GM19468 (cell line): ENCODE results near the gene UBE4B.
"Not testable (repeated sequence)": the region's sequence is repeated elsewhere in the genome, so short reads cannot be mapped to it uniquely, and the experiment has no call there.

ENCODE experiments used
- ATAC-seq: cut with Tn5 transposase; IDR thresholded peaks from one replicate; pipeline ENCODE4 v1.9.1; 2021; ENCODE audit warnings: mild to moderate bottlenecking, moderate library complexity, moderate number of reproducible peaks; ENCODE audit not compliant: unreplicated experiment; ENCODE audit errors: extremely low read depth

Gene UBE4B

DNA sequence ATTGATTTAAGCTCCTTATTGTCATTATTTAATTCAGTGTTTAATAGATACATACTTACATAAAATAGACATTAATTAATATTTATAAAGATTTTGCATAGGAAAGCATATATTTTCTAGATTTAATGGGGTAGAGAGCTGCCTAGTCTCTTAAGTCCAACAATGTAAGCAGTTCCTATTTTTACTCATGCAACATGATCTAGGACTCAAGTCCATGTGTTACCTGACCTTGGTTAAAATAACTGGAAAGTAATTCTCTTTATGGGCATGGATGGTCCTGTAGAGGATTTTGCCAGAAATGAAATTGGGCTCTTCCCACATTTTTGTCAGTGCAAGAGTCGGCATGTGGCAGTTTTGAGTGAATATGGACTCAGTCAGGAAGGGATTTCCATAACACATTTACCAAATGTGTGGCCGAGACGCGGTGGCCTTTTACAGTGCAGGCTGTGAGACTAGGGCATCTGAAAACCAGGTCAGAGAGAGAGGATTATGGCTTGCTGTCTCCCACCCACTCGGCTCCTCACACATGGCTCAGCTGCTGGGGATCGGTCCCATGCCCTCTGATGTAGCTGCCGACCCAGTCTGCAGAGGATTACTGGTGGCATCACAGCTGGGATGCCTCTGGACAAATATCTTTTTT, 171.4 kb downstream of the UBE4B start:
- ATAC-seq = no peak

DNA sequence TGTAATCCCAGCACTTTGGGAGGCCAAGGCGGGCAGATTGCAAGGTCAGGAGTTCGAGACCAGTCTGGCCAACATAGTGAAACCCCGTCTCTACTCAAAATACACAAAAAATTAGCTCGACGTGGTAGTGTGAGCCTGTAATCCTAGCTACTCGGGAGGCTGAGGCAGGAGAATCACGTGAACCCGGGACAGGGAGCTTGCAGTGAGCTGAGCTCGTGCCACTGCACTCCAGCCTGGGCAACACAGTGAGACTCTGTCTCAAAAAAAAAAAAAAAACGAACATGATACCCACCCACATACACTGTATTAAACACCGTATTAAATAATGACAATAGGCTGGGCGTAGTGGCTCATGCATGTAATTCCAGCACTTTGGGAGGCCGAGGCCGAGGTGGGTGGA, 172.4 kb downstream of the UBE4B start:
- ATAC-seq = not testable (repeated sequence)

DNA sequence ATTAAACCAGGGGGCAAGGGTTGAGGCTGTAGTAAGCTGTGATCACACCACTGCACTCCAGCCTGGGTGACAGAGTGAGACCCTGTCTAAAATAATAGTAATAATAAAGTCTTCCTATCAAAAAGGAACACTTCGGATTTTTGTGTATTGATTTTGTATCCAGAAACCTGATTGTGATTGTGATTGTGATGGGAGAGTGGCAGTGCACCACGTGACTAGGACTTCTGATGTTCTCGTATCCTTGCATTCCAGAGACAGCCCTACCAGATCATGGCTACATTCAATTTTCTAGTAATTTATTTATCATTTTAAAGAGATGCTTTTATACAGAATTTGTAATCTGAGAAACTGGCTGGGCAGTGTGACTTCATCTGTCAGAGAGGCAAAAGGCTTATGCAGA, 175.1 kb downstream of the UBE4B start:
- no peak for ATAC-seq

DNA sequence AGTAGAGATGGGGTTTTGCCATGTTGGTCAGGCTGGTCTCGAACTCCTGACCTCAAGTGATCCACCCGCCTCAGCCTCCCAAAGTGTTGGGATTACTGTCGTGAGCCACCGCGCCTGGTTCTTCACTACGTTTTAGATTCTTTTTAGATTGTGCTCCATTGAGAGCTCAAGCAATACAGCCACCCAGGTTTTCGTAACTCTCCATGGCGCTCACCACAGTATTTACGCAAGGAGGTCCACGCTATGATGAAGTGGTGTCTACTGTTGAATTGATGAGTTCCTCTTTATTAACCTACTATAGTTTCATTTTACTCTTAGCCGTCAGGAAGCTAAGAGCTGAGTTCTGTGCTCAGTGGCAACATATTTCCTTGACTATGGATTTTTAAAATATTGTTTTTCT, 175.8 kb downstream of the UBE4B start:
- no peak for ATAC-seq

DNA sequence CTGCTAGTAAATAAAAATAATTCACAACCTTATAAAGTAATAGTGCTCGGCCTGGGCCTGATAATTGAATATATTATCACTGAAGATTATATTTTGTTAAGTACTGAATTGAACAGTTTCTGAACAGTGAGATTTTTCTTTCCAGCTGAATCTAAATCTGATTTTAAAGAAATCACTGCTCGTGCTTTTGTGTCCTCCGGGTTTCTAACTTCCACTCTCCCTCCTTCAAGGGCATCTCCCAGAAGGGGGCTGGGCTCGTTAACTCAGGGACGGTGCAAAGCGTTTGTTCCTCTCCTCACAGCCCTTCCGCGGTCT, 176.8 kb downstream of the UBE4B start:
- no peak for ATAC-seq

DNA sequence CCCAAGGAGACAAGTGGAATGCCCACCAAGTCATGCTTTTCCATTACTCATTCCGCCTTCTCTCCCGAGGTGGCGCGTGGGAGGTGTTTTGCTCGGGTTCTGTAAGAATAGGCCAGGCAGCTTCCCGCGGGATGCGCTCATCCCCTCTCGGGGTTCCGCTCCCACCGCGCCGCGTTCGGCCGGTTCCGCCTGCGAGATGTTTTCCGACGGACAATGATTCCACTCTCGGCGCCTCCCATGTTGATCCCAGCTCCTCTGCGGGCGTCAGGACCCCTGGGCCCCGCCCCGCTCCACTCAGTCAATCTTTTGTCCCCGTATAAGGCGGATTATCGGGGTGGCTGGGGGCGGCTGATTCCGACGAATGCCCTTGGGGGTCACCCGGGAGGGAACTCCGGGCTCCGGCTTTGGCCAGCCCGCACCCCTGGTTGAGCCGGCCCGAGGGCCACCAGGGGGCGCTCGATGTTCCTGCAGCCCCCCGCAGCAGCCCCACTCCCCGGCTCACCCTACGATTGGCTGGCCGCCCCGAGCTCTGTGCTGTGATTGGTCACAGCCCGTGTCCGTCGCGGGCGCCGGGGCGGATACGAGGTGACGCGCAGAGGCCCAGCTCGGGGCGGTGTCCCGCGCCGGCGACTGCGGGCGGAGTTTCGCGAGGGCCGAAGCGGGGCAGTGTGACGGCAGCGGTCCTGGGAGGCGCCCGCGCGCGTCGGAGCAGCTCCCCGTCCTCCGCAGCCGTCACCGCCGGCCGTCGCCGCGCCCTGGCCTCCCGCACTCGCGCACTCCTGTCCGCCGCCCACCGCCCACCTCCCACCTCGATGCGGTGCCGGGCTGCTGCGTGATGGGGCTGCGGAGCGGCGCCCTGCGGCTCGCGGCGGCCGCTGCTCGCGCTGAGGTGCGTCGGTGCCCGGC, 177.4 kb downstream of the UBE4B start, which contains the start of gene KIF1B:
Gene KIF1B, plus strand, starts transcription at position 666 of the 906 bp plus-strand sequence. CDS start 21,759 bp downstream, outside the sequence.
- ATAC-seq = peak; percentile 95

DNA sequence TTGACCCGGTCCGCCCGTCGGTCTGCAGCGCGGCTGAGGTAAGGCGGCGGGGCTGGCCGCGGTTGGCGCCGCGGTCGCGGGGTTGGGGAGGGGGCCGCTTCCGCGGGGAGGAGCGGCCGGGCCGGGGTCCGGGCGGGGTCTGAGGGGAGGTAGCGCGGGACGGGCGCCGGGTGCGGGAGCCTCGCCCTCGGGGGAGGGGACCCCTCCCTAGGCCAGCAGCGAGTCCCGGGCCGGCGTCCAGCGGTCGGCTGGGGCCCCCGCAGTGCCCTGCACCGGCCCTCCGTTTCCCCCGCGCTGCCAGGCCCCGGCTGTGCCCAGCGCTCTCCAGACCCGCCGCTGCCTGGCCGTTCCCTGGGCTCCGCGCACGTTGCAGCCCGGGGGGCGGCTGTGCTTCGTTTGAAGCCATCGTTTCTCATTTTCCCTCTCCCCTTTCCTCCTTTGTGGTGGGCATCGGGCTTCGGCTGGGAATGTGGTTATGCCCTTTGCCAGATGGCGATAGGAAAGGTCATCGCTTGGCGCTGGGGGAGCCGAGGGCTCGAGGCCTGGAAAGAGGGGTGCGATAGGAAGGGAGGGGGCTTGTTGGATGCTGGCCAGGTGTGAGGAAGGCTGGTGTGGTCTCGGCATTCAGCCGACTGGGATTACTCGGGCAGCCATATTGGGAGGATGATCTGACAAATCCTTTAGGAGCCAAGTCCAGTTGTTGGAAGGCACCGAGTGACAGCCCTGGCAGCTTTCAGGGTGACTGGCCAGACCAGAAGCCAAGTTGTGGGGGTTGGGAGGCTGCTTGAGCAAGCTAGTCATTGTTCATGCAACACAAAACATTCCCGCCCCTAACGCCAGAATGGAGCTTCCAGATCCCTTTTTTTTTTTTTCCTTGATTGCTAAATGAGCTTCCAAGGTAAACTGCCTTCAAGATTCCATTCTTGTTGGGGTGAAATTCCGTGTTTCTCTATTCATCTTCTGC, 178.4 kb downstream of the UBE4B start:
- ATAC-seq = no peak

DNA sequence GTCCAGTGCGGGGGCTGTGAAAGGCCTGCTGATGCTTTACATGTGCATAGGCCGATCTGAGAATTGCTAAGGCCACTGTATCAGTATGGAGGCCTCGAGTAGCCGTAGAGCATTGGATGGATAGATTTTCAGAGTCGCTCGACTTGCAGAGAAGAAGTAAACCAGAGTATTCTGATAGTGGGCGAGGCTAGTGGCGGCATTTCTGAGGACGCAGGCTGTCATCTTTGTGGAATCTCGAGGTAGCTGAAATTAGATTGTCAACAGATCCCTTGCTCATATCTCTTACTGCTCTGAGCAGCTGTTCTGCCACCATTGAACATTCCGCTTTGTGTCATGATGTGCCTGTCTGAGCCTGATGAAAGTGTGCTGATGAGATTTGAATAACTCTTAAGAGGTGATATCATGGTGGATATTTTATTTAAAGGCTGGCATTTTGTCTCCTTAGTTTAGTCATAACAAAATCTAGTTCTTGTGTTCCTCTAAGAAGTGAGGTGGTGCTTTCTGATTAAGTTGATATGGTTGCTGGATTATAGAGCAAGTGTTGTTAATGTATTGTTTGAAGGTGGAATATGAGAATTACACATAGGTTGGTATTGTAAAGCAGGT, 179.2 kb downstream of the UBE4B start:
- no peak for ATAC-seq

DNA sequence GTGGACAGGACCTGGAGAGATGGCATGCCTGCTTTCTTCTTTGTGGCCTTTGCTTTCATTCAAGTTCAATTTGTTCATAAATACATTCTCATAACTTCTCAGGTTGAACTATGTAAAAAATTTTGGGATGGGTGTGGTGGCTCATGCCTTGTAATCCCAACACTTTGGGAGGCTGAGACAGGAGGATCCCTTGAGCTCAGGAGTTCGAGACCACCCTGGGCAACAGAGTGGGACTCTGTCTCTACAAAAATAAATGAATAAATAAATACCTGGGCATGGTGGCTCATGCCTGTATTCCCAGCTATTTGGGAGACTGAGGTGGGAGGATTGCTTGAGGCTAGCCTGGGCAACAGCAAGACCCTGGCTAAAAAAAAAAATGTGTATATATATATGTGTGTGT, 179.7 kb downstream of the UBE4B start:
- ATAC-seq = no peak

DNA sequence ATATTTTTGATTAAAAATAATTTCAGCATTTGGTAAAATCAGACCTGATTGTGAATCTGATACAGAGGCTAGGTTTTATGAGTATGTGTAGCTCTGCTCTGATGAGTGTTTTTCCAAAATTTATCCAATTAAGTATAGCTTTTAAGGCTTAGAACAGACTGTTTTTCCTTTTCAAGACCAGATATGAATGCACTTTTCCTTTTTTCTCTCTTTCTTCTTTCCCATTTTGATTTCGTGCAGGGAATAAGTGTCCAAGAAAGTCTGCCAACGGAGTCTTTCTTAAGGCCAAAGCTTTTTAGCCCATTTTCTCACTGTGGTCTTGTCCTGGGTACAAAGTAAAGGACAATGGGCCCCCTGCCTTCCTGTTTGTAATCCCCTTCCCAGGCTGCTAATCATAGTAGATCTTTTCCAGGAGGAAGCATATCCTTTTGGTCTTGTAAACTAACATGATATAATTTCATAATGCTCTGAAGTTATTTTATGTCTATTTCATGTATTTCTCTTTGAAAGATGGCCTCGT, 180.5 kb downstream of the UBE4B start:
- ATAC-seq = no peak

DNA sequence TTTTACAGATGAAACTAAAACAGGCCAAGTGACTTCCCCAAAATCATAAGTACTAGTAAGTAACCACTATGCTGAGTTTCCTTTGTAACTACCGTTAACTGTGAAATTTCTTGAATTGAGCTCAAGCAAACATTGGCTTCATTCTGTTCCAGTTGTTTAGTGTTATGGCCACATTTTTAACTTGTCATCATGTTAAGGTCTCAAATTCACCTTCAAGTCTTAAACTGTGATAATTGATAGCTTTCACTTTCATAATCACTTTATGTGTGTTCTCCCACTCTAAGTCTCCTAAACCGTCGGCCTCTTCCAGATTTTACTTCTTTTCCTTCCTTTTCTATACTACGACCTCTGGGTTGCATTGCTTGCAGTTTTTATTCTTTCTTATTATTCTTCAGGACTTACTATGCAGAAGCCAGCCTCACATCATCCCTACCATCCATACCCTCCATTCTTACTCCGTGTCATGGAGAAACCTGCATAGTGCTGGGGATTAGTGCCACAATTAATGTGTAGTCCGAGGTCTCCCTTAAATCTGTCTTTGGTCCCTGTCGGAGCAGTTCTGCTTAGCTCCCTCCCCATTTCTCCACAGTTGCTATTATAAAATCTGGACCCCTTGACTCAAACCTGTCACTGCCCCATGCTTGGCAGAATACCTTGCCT, 183.5 kb downstream of the UBE4B start:
- no peak for ATAC-seq

DNA sequence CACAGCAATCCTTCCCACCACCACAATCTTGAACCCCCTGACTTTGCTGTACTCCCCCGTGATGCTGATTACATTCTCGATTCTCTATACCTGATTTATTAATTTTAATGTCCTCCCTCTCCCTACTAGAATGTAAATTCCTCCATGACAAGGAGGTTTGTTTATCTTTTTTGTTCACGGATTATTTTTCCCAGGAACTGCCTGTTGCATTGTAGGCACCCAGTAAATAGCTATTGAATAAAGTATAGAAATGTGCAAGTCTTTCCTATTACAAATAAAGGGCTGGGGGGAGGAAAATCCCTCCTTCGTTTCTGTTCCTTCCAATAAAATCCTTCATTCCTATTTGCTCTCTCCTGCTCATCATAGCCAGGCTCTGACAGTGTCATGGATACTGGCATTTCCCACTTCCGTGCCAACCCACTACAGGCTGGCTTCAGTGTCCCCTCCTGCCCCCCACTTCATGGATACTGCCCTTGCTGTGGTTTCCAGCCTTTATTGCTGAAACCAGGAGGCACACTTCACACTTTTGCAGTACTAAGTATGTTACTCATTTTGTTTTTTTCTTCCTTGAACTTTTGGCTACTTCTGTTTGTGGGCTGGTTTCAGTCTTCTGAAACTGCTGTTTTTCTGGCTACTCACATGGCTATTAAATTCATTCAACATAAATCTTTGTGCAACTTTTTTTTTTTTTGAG, 185.1 kb downstream of the UBE4B start:
- ATAC-seq = no peak

DNA sequence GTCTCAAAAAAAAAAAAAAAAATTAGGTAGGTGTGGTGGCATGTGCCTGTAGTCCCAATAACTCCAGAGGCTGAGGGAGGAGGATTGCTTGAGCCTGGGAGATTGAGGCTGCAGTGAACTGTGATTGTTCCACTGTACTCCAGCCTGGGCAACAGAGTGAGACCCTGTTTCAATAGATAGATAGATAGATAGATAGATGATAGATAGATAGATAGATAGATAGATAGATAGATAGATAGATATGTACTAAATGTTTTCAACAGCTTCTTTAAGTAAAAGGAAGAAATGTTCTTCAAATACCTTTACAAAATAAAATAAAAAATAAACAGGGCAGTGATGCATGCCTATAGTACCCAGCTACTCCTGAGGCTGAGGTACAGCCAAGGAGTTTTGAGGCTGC, 187.4 kb downstream of the UBE4B start:
- ATAC-seq = no peak

DNA sequence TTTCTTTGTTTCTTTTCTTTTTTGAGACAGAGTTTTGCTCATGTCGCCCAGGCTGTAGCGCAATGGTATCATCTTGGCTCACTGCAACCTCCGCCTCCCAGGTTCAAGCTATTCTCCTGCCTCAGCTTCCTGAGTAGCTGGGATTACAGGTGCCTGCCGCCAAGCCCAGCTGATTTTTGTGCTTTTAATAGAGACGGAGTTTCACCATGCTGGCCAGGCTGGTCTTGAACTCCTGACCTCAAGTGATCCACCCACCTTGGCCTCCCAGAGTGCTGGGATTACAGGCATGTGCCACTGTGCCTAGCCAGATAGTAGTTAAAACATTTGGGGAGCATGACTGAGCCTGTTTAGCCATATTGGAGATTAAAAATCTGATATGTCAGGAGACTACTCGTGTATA, 187.9 kb downstream of the UBE4B start:
- not testable (repeated sequence) for ATAC-seq

DNA sequence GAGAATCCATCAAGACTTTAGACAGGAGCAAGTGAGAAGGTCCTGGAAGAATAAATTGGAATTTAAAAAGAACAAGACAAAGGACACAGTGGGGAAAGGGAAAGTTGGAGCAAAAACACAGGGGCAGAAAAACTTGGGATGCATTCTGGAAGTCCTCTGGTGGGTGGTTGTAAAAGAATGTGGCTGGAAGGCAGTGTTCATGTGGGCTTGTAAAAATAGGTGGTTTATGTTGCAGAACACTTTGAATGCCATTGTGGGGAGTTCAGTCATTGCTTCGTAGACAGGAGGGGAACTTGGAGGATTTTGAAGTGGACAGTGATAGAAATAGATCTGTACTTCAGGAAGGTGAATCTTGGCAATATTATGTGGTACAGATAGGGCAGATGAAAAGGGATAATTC, 192.8 kb downstream of the UBE4B start:
- ATAC-seq = no peak

DNA sequence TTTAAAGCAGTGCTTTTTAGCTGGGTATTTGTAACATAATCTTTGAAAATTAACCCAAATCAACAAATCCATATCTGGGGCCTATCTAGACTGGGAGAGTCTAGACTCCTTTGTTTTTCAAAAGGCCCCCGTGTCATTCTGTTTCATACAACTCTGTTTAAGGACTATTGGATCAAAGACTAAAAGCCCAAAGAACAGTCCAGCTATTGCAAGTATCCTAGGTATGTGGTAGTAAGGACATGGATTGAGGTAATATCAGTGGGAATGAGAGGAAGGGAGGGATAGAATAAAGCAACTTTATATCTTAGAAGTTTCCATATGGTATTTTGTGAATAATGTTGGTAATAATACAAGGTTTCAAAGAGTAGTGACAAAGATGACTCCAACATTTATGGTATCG, 195.8 kb downstream of the UBE4B start:
- no peak for ATAC-seq

DNA sequence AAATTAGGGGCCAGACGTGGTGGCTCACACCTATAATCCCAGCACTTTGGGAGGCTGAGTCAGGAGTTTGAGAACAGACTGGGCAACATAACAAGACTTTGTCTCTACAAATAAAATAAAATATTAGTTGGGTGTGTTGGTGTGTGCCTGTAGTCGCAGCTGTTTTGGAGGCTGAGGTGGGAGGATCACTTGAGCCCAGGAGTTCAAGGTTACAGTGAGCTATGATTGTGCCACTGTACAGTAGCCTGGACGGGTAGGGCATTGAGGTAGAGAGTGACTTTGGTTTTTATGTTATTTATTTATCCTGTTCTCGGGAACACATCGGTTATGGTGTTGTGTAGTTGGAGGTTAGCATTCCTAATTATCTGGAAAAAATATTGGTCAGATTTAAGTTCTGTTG, 197.1 kb downstream of the UBE4B start:
- ATAC-seq = no peak
